ENCODE measurements around the gene SRP14. TPM values are rescaled to one million over a fixed set of nuclear protein-coding genes. Genes with fewer than 3 reads are reported as not detected.
"Not testable (repeated sequence)": the region's sequence is repeated elsewhere in the genome, so short reads cannot be mapped to it uniquely, and the experiment has no call there.

SRP14 gene, protein sequence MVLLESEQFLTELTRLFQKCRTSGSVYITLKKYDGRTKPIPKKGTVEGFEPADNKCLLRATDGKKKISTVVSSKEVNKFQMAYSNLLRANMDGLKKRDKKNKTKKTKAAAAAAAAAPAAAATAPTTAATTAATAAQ
- 112 TPM for total RNA-seq

DNA sequence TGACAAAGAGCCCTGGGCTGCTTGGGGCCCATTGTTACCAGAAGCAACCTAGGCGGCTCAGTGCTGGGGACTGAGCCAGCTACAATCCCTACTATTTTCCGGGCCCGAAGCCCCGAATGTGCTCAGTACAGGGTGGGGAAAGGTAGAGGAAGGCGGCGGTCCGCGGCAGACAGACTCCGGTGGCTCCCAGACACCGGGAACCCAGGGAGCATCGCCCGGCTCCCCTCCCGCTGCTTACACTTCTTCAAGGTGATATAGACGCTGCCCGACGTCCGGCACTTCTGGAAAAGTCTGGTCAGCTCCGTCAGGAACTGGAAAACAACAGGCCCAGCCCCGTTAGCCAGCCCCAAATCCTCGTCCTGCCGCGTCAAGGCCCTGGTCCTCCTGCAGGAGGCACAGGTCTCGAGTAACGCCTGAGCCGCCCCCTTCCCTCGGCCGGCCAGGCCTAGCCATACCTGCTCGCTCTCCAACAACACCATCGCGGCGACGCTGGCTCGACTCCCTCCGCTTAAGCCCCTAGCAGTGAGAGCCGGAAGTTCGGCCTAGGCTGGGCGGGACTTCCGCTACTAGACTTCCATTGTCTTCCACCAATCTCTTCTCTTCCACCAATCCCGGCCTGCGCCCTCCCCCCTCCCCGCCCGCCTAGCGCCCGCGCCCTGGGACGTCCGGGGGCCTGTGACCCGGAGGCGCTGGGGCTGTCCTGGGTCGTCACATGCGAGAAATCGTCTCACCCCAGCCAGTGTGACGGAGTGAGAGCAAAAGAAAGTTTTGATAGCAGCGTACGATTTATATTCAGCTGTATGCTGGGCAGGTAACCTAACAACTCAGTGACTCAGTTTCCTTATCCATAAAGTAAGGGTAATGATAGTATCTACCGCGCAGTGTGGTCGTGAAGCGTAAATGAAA lies at the start of gene SRP14:
SRP14 (minus strand) TSS at position 544 of the 906 bp plus-strand sequence; CDS start at position 479, 65 bp downstream.
- peak; percentile 92 for DNase-seq

GRCh38 chr15:40087991-40088928 lies 49.3 kb upstream of the SRP14 start:
- DNase-seq, result no peak

DNA sequence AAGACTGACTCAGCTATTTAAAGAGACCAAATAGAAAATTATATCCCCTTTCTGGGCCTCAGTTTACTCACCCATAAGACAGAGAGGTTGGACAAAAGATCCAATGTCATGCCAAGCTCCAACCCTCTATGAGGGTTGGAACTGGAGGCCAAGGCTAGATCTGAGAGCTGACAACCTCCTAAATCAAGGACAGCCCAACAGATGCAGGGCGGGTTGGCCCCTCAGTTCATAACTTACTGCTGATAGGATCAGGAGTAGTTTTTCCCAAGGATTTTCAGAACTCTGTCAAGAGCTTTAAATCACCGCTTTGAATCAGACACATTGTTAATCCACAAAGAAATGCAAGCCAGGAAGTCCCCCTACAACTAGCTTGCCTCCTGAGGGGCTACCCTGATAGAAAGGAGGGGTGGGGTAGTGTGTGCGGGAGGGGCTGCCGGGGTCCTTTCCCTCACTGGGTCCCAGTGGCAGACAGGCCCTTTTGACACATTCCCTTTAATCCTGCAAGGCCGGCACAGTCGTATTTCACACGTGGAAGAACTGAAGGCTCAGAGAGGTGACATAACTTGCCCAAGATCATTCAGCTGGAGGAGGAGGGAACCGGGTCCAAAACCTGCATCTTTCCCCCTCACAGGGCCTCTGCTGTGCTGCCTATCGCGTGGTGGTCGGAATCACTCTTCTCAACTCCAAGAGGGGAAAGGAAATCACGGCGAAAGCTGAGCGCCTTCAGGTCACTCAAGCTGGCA lies 48.3 kb upstream of the SRP14 start:
- no peak for DNase-seq

DNA sequence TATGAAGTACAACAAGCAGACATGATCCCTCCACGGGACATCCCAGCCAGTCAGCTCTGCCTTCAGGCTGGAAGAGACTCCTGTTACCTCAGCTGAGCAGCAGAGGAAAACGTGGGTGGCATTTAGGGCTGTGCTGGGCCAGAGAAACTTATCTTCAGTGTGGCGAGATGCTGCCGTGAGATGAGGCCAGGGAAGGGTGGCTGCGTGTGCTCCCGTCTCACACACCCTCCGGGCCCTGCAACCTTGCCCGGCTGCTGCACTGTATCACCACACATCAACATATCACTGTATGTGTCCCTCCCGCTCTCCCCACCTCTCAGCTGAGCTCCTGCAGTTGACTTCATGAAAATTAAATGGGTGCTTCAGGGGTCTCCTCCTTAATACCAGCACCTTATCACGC lies 46.3 kb upstream of the SRP14 start:
- DNase-seq, result no peak

DNA sequence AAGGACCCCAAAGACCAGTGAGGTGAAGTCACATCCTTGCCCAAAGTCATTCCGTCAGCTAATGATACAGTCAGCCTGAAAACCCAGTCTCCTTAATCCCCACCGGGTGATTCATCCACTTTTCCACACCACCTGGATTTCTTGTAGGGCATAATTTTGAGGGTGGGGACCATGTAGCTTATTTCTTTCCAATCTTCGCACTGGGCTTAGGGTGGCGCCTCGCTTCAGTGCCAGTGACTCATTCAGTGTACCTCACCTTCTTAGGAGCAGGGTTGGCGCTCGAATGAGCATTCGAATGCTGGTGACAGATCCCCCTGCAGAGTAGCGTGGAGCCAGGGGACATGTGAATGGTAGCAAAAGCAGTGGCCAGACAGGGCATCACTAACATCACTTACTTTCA lies 45.7 kb upstream of the SRP14 start:
- DNase-seq, result no peak

DNA sequence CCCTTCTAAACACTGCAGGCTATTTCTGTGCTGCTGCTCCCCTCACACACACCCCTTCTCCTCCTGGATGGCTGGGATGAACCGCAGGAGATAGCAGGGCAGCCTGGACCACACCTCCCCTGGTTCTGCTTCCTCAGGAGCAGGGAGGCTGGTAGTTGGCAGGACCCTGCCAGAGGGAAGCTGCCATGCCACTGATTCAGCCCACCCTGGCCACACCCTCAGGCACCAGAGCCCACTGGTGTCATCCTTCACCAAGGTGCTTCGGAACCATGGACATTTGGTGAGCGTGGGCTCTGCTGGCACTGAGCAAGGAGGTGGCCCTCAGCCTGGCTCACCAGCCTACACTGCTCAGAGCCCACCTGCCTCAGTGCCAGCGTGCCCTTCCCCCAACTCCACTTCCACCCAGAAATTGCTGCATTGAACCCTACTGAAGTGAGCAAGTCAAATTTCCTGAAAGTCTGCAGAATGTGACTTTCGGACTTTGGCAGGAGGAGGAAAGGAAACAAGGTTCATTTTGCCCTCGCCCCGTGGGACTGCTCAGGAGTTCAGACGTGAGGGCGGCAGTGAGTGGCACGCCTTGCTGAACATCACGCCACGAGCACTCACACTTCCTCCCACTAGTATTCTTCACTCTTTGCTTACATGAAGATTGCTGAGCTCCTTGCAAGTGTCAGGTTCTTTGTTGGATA lies 43.4 kb upstream of the SRP14 start:
- no peak for DNase-seq

DNA sequence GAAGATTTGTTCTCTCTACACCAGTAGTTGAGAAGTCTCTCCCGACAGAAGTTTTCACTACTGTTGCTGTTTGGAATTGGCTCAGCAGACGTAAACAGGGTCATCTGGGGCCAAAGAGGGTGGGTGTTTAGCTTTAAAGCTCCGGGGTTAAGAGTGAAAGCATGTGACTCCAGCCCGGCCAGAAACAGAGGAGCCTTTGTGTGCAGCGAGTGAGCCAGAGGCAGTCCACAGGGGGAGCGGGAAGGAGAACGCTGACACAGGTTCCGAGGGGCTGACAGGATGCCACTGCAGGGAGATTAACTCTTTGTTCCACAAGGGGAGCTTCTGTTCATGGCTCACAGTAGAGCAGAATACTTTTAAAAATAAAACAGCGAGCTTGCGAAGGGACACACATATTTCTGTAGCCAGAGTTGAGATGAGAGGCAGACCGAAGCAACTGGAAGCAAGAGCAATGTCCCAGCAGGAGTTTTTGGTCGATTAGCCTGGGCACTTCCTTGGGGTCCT lies 42.8 kb upstream of the SRP14 start:
- DNase-seq, result peak; percentile 58

GRCh38 chr15:40080847-40081246 lies 41.9 kb upstream of the SRP14 start:
- DNase-seq, result no peak

GRCh38 chr15:40080104-40080503 lies 41.1 kb upstream of the SRP14 start:
- no peak for DNase-seq

DNA sequence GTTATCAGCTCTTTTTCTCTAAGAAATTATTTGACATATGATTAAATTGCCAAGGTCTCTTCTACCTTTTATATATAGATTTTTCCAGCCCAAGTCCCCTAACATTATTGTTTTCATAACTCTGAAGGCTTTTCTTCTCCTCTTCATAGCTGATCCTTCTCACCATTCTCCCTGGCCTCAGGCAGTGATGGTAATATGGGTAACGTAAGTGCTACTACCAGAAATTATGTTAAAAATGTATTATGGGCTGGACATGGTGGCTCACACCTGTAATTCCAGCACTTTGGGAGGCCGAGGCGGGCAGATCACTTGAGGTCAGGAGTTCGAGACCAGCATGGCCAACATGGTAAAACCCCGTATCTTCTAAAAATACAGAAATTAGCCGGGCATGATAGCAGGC lies 40.5 kb upstream of the SRP14 start:
- no peak for DNase-seq

DNA sequence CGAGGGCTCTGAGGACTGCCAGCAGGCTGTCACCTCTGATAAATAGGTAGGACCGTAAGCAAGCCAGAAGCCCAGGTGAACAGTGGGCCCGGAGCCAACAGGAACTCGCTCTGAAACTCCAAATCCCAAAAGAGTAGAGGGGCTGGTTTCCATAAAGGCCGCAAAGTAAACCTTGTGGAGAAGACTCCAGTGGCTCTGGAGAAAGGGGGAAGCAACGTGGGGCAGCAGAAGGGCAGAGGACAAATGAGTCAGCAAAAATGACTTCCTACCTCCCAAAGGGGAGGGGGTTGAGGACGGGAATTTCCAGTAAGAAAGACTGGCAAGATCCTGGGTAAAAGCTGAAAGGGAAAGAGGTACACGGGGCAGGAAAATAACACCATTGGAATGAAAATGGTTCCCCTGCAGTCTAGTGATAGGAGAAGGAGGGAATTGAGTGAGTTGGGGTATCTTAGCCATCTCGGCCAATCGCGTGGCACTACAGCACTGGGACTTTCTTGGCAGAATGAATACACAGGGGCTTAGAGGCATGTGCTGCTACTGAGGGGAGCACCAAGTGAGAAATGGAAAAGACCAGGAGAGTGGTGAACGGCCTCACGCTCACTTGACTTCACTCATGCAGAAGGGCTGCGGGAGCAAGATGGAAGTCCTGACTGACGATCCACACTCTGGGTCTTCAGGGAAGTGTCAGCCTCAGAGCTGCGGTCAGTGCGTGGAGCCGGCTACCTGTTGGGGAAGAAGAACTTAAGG lies 36.5 kb upstream of the SRP14 start:
- DNase-seq, result no peak

- DNase-seq, result not testable (repeated sequence)
Observed at GRCh38 chr15:40074656-40075055, 35.7 kb upstream of the SRP14 start.

DNA sequence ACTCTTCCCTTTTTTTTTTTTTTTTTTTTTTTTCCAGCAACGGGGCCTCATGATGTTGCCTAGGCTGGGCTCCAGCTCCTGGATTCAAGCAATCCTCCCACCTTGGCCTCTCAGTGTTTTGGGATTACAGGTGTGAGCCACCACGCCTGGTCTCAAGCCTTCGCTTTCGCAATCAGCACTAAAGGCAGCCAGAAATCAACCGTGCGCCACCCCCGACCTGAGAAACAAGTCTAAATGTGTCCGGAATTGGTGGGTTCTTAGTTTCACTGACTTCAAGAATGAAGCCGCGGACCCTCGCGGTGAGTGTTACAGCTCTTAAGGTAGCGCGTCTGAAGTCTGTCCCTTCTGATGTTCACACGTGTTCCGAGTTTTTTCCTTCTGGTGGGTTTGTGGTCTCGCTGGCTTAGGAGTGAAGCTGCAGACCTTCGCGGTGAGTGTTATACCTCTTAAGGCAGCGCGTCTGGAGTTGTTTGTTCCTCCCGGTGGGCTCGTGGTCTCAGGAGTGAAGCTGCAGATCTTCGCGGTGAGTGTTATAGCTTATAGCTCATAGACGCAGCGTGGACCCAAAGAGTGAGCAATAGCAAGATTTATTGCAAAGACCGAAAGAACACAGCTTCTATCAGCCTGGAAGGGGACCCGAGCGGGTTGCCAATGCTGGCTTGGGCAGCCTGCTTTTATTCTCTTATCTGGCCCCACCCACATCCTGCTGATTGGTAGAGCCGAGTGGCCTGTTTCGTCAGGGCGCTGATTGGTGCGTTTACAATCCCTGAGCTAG lies 34.9 kb upstream of the SRP14 start:
- DNase-seq, result not testable (repeated sequence)

- DNase-seq, result no peak
Observed at GRCh38 chr15:40072216-40072990, 33.4 kb upstream of the SRP14 start.

GRCh38 chr15:40070608-40071218 lies 31.7 kb upstream of the SRP14 start:
- DNase-seq, result no peak

DNA sequence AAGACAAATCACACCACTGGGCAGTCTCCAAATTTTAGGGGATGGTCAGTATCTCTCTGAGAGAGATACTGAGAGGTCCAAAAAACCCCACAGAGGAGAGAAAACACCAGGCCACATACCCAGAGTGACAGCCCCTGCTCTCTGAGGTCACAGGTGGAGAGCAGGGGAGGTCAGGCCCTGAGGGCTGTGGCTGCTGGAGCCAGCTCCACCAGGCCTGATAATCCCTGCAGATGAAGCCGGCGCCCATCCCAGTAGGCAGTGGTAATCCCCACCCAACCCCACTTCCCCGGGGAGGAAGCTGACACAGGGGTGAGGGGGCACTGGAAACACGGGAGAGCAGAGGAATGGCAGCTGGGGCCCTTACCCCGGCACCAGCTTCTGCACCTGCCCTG lies 31.2 kb upstream of the SRP14 start:
- no peak for DNase-seq

DNA sequence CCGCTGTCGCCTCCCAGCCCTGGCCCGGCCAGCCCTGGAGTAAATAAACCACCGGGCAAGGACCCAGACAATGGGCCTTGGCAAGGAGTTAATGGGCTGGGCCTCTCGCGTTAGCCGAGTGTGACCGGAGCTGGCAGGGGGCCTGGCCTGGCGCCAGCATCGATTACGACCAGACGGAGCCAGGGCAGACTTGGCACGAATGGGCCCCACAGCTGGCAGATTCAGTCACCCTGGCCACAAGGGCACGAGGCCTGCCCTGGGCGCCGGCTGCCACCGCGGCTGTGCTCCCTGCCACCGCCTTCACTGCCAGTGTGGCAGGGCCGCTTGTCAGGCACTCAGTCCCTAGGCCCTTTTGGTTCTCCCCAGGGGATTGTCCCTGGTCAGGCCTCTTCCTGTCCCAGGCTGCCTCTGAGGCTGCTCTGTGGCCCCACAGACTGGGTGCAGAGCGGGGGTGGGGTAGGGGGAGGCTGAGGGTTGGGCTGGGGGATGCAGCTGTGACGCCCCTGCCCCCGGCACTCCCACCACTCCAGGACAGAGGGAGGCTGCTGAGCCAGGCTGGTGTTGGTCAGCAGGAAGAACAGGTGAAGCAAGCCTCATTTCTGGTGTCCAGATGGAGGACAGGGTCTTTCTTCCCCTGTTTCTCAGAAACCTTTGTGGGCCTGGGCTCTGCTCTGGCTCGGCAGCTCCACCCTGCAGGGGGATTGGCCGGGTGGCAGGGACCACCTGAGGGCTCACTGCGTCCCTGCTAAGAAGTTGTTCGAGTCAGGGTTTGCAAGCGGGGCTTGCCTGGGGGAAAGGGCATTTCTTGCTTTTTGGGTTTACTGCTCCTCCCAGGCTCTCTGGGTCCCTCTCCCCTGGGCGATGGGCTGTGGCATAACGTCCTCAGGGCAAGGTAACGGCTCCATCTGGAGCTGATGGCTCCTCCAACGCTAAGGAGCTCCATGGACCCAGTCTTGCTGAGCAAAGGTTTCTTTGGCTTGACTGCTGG lies 30.5 kb upstream of the SRP14 start:
- peak; percentile 87 for DNase-seq
